Kidney glomerular epithelial cell (primary cell): ENCODE results near the gene CCDC81.
A peak's percentile ranks its signal among the peaks of the same experiment; 100 is the strongest.
"Not testable (repeated sequence)": the region's sequence is repeated elsewhere in the genome, so short reads cannot be mapped to it uniquely, and the experiment has no call there.

Experiments used
- DNase-seq: peaks from one replicate; lab custom pipeline; 2025; lab: John Stamatoyannopoulos, UW

CCDC81 gene

GRCh38 chr11:86388198-86388597 lies 13.5 kb downstream of the CCDC81 start:
- DNase-seq = no peak

GRCh38 chr11:86390487-86390886 lies 15.8 kb downstream of the CCDC81 start:
- no peak for DNase-seq

- DNase-seq = no peak
Measured at GRCh38 chr11:86395061-86395551, 20.4 kb downstream of the CCDC81 start.

GRCh38 chr11:86396396-86396795 lies 21.7 kb downstream of the CCDC81 start:
- DNase-seq = no peak

- no peak for DNase-seq
Measured at GRCh38 chr11:86397351-86397750, 22.7 kb downstream of the CCDC81 start.

GRCh38 chr11:86398106-86398505 lies 23.4 kb downstream of the CCDC81 start:
- no peak for DNase-seq

GRCh38 chr11:86403458-86403857 lies 28.8 kb downstream of the CCDC81 start:
- DNase-seq = no peak

GRCh38 chr11:86408845-86409244 lies 34.2 kb downstream of the CCDC81 start:
- DNase-seq = no peak

GRCh38 chr11:86414032-86414431 lies 39.3 kb downstream of the CCDC81 start:
- DNase-seq = no peak

GRCh38 chr11:86415026-86415425 lies 40.3 kb downstream of the CCDC81 start:
- no peak for DNase-seq

- no peak for DNase-seq
Measured at GRCh38 chr11:86416494-86416893, 41.8 kb downstream of the CCDC81 start.

- not testable (repeated sequence) for DNase-seq
Measured at GRCh38 chr11:86416951-86417350, 42.3 kb downstream of the CCDC81 start.

GRCh38 chr11:86418106-86418505 lies 43.4 kb downstream of the CCDC81 start:
- no peak for DNase-seq

GRCh38 chr11:86418513-86418912 lies 43.8 kb downstream of the CCDC81 start:
- no peak for DNase-seq

- no peak for DNase-seq
Measured at GRCh38 chr11:86418917-86419316, 44.2 kb downstream of the CCDC81 start.

GRCh38 chr11:86421946-86422345 lies 47.3 kb downstream of the CCDC81 start:
- no peak for DNase-seq

- no peak for DNase-seq
Measured at GRCh38 chr11:86422371-86422770, 47.7 kb downstream of the CCDC81 start.

GRCh38 chr11:86423488-86423887 lies 48.8 kb downstream of the CCDC81 start:
- DNase-seq = not testable (repeated sequence)

GRCh38 chr11:86427441-86427840 lies 52.8 kb downstream of the CCDC81 start:
- no peak for DNase-seq

- DNase-seq = no peak
Measured at GRCh38 chr11:86431258-86431657, 56.6 kb downstream of the CCDC81 start.

GRCh38 chr11:86433361-86434095 lies 58.8 kb downstream of the CCDC81 start:
- not testable (repeated sequence) for DNase-seq

GRCh38 chr11:86435711-86436110 lies 61.0 kb downstream of the CCDC81 start:
- no peak for DNase-seq

GRCh38 chr11:86438685-86439084 lies 64.0 kb downstream of the CCDC81 start:
- DNase-seq = peak; percentile 22

- DNase-seq = no peak
Measured at GRCh38 chr11:86440305-86440716, 65.6 kb downstream of the CCDC81 start.
